OCI-LY3 (cell line): Measurements from ENCODE around the gene CORO2B.

Source experiments
- H2AFZ ChIP-seq: fragments of 200-600, 300-600 bp; shearing (Covaris generic); 2 replicates; pipeline ENCODE4 v1.6.0; 2014; ENCODE audit warnings: antibody characterized with exemption, low read depth, low read length
- H3K27ac ChIP-seq: fragments of 200-600, 300-600 bp; sonication (generic); 2 replicates; pipeline ENCODE4 v1.5.1; 2014; ENCODE audit warnings: mild to moderate bottlenecking, low read length, moderate library complexity, mixed read lengths
- H3K27me3 ChIP-seq: fragments of 200-600, 300-600 bp; sonication (generic); 2 replicates; pipeline ENCODE4 v1.6.1; 2014; ENCODE audit warnings: low read depth, low read length, mixed read lengths
- H3K36me3 ChIP-seq: fragments of 200-600, 300-600 bp; sonication (generic); replicated peaks from 2 replicates; pipeline ENCODE3; 2014; ENCODE audit warnings: low read depth, low read length, mixed read lengths
- H3K4me1 ChIP-seq: fragments of 300-600, 200-600 bp; sonication (generic); 2 replicates; pipeline ENCODE4 v1.6.1; 2014; ENCODE audit warnings: low read length, mixed read lengths
- H3K4me2 ChIP-seq: fragments of 200-600, 300-600 bp; sonication (generic); 2 replicates; pipeline ENCODE4 v1.6.1; 2014; ENCODE audit warnings: low read length, mixed read lengths
- H3K4me3 ChIP-seq: fragments of 300-600, 200-600 bp; sonication (generic); 2 replicates; pipeline ENCODE4 v1.5.1; 2014; ENCODE audit warnings: antibody characterized with exemption, mild to moderate bottlenecking, low read length, moderate library complexity
- H3K79me2 ChIP-seq: fragments of 300-600, 200-600 bp; shearing (Covaris generic); 2 replicates; pipeline ENCODE4 v1.6.1; 2014; ENCODE audit warnings: mild to moderate bottlenecking, low read length, mixed read lengths
- H3K9ac ChIP-seq: fragments of 300-600, 200-600 bp; shearing (Covaris generic); 2 replicates; pipeline ENCODE4 v1.6.0; 2014; ENCODE audit warnings: mild to moderate bottlenecking, low read length, moderate library complexity
- H3K9me3 ChIP-seq: fragments of 200-600, 300-600 bp; shearing (Covaris generic); 2 replicates; pipeline ENCODE4 v1.6.1; 2014; ENCODE audit warnings: low read length, mixed read lengths; ENCODE audit not compliant: insufficient read depth
- H4K20me1 ChIP-seq: fragments of 200-600, 300-600 bp; sonication (generic); 2 replicates; pipeline ENCODE4 v1.6.1; 2016; ENCODE audit warnings: low read length, mixed read lengths; ENCODE audit not compliant: insufficient read depth
- CTCF ChIP-seq: fragments of 200-600, 300-600 bp; sonication (generic); IDR thresholded peaks from 2 replicates; pipeline ENCODE4 v1.5.1; 2014; ENCODE audit warnings: antibody characterized with exemption, low read length, low read depth
- EZH2phosphoT487 ChIP-seq: fragments of 200-600 bp; shearing (Covaris generic); IDR thresholded peaks from 2 replicates; pipeline ENCODE4 v1.6.1; 2018; ENCODE audit warnings: antibody characterized with exemption, mixed run types, low read depth

The CORO2B gene

DNA sequence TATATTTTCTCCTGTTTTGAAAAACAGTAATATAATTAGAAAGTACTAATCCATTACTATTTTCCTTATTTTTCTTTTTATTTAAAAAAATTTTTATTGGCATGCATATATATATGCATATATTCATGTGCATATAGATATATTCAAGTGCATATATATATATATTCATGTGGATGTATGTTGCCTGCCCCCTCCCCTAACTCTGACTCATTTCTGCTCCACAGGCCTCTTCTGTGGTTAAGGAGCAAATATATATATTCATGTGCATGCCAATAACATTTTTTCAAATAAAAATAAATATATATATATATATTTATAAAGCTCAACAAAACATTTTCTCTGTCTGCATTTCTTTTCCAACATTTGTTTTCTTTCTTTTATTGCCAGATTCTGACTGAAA lies 13.6 kb upstream of the CORO2B start:
- TF ChIP-seq CTCF (no peak), EZH2phosphoT487 (no peak)
- Histone ChIP-seq H3K79me2 (no peaks in the 10 kb centered on the region), H3K4me3 (no peak overlapping the region), H3K36me3 (no peaks in the 10 kb centered on the region), H3K4me1 (no peaks in the 10 kb centered on the region), H2AFZ (no peak overlapping the region), H3K9ac (no peak overlapping the region), H4K20me1 (no peaks in the 10 kb centered on the region), H3K4me2 (no peak overlapping the region), H3K27ac (no peak overlapping the region), H3K9me3 (no peaks in the 10 kb centered on the region), H3K27me3 (peaks cover 62% of the 10 kb centered on the region)

GRCh38 chr15:68565726-68566125 lies 13.1 kb upstream of the CORO2B start:
- no peaks in the 10 kb centered on the region for H4K20me1 ChIP-seq
- no peaks in the 10 kb centered on the region for H3K79me2 ChIP-seq
- peaks cover 58% of the 10 kb centered on the region for H3K27me3 ChIP-seq
- H2AFZ ChIP-seq, result no peak overlapping the region
- no peak overlapping the region for H3K27ac ChIP-seq
- TF ChIP-seq CTCF (no peak), EZH2phosphoT487 (no peak)
- H3K36me3 ChIP-seq, result no peaks in the 10 kb centered on the region
- H3K4me2 ChIP-seq, result no peak overlapping the region
- H3K9ac ChIP-seq, result no peak overlapping the region
- no peaks in the 10 kb centered on the region for H3K9me3 ChIP-seq
- no peak overlapping the region for H3K4me3 ChIP-seq
- H3K4me1 ChIP-seq, result no peaks in the 10 kb centered on the region

GRCh38 chr15:68566377-68566954 lies 12.3 kb upstream of the CORO2B start:
- Histone ChIP-seq H3K4me3 (no peak overlapping the region), H3K9ac (no peak overlapping the region), H3K4me1 (no peaks in the 10 kb centered on the region), H3K27me3 (peaks cover 55% of the 10 kb centered on the region), H2AFZ (no peak overlapping the region), H3K79me2 (no peaks in the 10 kb centered on the region), H3K9me3 (no peaks in the 10 kb centered on the region), H3K4me2 (no peak overlapping the region), H4K20me1 (no peaks in the 10 kb centered on the region), H3K36me3 (no peaks in the 10 kb centered on the region), H3K27ac (no peak overlapping the region)
- TF ChIP-seq CTCF (no peak), EZH2phosphoT487 (no peak)

- peaks cover 62% of the 10 kb centered on the region for H3K27me3 ChIP-seq
- no peaks in the 10 kb centered on the region for H4K20me1 ChIP-seq
- TF ChIP-seq EZH2phosphoT487 (no peak), CTCF (no peak)
- no peak overlapping the region for H3K9ac ChIP-seq
- H3K4me2 ChIP-seq, result no peak overlapping the region
- H3K9me3 ChIP-seq, result no peaks in the 10 kb centered on the region
- H3K27ac ChIP-seq, result no peak overlapping the region
- no peaks in the 10 kb centered on the region for H3K79me2 ChIP-seq
- H2AFZ ChIP-seq, result no peak overlapping the region
- H3K4me3 ChIP-seq, result no peak overlapping the region
- no peaks in the 10 kb centered on the region for H3K36me3 ChIP-seq
- no peaks in the 10 kb centered on the region for H3K4me1 ChIP-seq
These were observed 11.4 kb upstream of the CORO2B start for GRCh38 chr15:68567345-68567744.
